ENCODE measurements around the gene P2RX7.

DNA sequence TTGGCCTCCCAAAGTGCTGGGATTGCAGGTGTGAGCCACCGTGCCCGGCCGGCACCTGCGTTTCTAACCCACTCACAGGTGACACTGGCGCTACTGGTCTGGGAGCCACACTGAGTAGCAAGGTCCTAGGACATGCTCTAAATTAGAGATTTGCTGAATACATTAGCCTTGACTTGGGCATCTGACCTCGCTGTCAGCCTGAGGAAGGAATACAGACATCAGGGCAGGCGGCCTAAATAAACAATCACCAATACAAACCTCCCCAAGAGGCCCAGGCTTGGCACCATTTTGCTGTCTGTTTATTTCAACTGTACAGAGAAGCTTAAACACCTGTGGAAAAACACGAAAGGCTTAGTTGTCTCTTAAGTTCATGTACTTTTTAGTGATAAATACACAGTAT, 104.7 kb downstream of the P2RX7 start:
- no peak for TF ChIP-seq POLR2A (IDR thresholded peaks at IDR 0.05; ENCODE audit: low read depth, low read length)
- TF ChIP-seq TAF1 (IDR thresholded peaks at IDR 0.05; ENCODE audit: low read depth, low read length) = no peak
- no peak for TF ChIP-seq POLR2AphosphoS5 (IDR thresholded peaks at IDR 0.05; ENCODE audit: low read depth, low read length)
- no peak for TF ChIP-seq PAX5 (IDR thresholded peaks at IDR 0.05; ENCODE audit: insufficient read depth, low read length, severe bottlenecking)
- no peak for TF ChIP-seq SPI1 (IDR thresholded peaks at IDR 0.05; ENCODE audit: low read depth, low read length)
